Calu3 (cell line): ENCODE measurements around the gene FGD5. TPM values are rescaled to one million over a fixed set of nuclear protein-coding genes. Genes with fewer than 3 reads are reported as not detected.

ENCODE experiments used
- BruUV-seq: library from RNA; stranded (reverse); fragments of 400-500 nt; replicated peaks from 2 replicates; lab custom pipeline; 2021; lab: Mats Ljungman, UMichigan
- CTCF ChIA-PET: fragments of 300-600 bp; sonication (Branson Sonifier 250); formaldehyde crosslinking; loops from one replicate; lab custom pipeline; 2022; ENCODE audit warnings: antibody characterized with exemption; lab: Charles Lee
- DNase-seq: peaks from one replicate; pipeline ENCODE4 v3.0.0; 2022
- H3K27ac Mint-ChIP-seq: one replicate; pipeline ENCODE4 v1.8.0; 2022; ENCODE audit warnings: mixed read lengths; ENCODE audit not compliant: unreplicated experiment
- H3K27me3 Mint-ChIP-seq: one replicate; pipeline ENCODE4 v1.8.0; 2022; ENCODE audit warnings: mixed read lengths; ENCODE audit not compliant: unreplicated experiment
- H3K36me3 Mint-ChIP-seq: one replicate; pipeline ENCODE4 v1.8.0; 2022; ENCODE audit warnings: mild to moderate bottlenecking, moderate library complexity, mixed read lengths; ENCODE audit not compliant: insufficient read depth, unreplicated experiment
- H3K4me1 Mint-ChIP-seq: one replicate; pipeline ENCODE4 v1.8.0; 2022; ENCODE audit warnings: mild to moderate bottlenecking, low read depth, mixed read lengths; ENCODE audit not compliant: unreplicated experiment
- H3K4me3 Mint-ChIP-seq: one replicate; pipeline ENCODE4 v1.8.0; 2022; ENCODE audit warnings: mild to moderate bottlenecking, low read depth, moderate library complexity, mixed read lengths; ENCODE audit not compliant: unreplicated experiment
- H3K9me3 Mint-ChIP-seq: one replicate; pipeline ENCODE4 v1.8.0; 2022; ENCODE audit warnings: low read depth, mixed read lengths; ENCODE audit not compliant: unreplicated experiment
- intact Hi-C: fragments of 100-400 bp; cut with micrococcal nuclease; formaldehyde crosslinking; loops from one replicate; pipeline ENCODE4 v1.10.0; 2022; ENCODE audit not compliant: unreplicated experiment
- total RNA-seq: library from RNA; stranded (reverse); gene quantifications from 2 replicates; pipeline ENCODE4 v1.2.3, GENCODE V29; 2022
- TF ChIP-seq, protein P1 (sequence below): fragments of 200-600 bp; IDR thresholded peaks from one replicate; pipeline ENCODE4 v1.8.0; 2022; ENCODE audit warnings: antibody characterized with exemption; ENCODE audit not compliant: unreplicated experiment

The FGD5 gene
- total RNA-seq, 1 experiment from 2014 or later = not detected

- CTCF ChIA-PET = no interaction called here
- no peak for DNase-seq
- no peak overlapping the region for H3K27ac Mint-ChIP-seq
- intact Hi-C loops = no loop called here
- H3K4me3 Mint-ChIP-seq = no peak overlapping the region
- TF ChIP-seq, protein P1, sequence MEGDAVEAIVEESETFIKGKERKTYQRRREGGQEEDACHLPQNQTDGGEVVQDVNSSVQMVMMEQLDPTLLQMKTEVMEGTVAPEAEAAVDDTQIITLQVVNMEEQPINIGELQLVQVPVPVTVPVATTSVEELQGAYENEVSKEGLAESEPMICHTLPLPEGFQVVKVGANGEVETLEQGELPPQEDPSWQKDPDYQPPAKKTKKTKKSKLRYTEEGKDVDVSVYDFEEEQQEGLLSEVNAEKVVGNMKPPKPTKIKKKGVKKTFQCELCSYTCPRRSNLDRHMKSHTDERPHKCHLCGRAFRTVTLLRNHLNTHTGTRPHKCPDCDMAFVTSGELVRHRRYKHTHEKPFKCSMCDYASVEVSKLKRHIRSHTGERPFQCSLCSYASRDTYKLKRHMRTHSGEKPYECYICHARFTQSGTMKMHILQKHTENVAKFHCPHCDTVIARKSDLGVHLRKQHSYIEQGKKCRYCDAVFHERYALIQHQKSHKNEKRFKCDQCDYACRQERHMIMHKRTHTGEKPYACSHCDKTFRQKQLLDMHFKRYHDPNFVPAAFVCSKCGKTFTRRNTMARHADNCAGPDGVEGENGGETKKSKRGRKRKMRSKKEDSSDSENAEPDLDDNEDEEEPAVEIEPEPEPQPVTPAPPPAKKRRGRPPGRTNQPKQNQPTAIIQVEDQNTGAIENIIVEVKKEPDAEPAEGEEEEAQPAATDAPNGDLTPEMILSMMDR = no peak
- H3K36me3 Mint-ChIP-seq = no peaks in the 10 kb centered on the region
- H3K27me3 Mint-ChIP-seq = peaks cover 95% of the 10 kb centered on the region
- no TSS peak for BruUV-seq
- no peaks in the 10 kb centered on the region for H3K9me3 Mint-ChIP-seq
- H3K4me1 Mint-ChIP-seq = no peaks in the 10 kb centered on the region
These were observed 7.3 kb downstream of the FGD5 start for GRCh38 chr3:14826069-14826468.

DNA sequence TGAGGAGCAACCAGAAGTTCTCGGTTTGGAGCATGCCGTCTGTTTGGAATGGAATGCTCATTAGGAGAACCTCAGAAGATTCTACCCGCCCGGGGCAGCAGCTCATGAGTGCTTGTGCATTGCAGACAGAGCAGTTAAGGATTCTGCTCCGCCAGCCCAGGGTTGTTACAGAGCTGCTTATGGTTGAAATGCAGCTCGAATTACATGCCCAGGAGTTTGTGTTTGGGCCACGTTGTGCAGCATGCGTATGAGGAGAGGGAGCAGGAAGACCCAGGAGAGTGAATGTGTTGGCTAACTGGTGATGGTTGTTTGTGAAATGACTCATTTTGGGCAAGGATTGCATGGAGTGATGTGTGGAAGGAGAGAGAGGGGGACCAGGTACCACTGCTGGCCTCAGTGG lies 9.0 kb downstream of the FGD5 start:
- Mint-ChIP-seq H3K4me3 (no peak overlapping the region), H3K27me3 (peaks cover 97% of the 10 kb centered on the region), H3K9me3 (no peaks in the 10 kb centered on the region), H3K27ac (no peak overlapping the region), H3K36me3 (no peaks in the 10 kb centered on the region), H3K4me1 (no peaks in the 10 kb centered on the region)
- TF ChIP-seq, protein P1 = no peak
- no TSS peak for BruUV-seq
- no peak for DNase-seq
- CTCF ChIA-PET = no interaction called here
- intact Hi-C loops = no loop called here

GRCh38 chr3:14829811-14830210 lies 11.0 kb downstream of the FGD5 start:
- Mint-ChIP-seq H3K36me3 (no peaks in the 10 kb centered on the region), H3K27me3 (peaks cover 94% of the 10 kb centered on the region), H3K4me1 (no peaks in the 10 kb centered on the region), H3K9me3 (no peaks in the 10 kb centered on the region), H3K27ac (no peak overlapping the region), H3K4me3 (no peak overlapping the region)
- CTCF ChIA-PET = no interaction called here
- no peak for DNase-seq
- TF ChIP-seq, protein P1 = no peak
- no TSS peak for BruUV-seq
- intact Hi-C loops = no loop called here

- H3K36me3 Mint-ChIP-seq = no peaks in the 10 kb centered on the region
- no peak overlapping the region for H3K27ac Mint-ChIP-seq
- TF ChIP-seq, protein P1 = no peak
- DNase-seq = no peak
- no peaks in the 10 kb centered on the region for H3K4me1 Mint-ChIP-seq
- no TSS peak for BruUV-seq
- intact Hi-C loops = no loop called here
- no peak overlapping the region for H3K4me3 Mint-ChIP-seq
- H3K27me3 Mint-ChIP-seq = peaks cover 96% of the 10 kb centered on the region
- CTCF ChIA-PET = no interaction called here
- no peaks in the 10 kb centered on the region for H3K9me3 Mint-ChIP-seq
These were observed 13.2 kb downstream of the FGD5 start for GRCh38 chr3:14831916-14832450.
